CD4-positive, alpha-beta T cell treated with Interleukin-15 for 1 hour (primary cell): Measurements from ENCODE around the gene ANGPTL2.

Source experiments
- DNase-seq: peaks from one replicate; pipeline ENCODE4 v3.0.0-alpha.2; 2020

The ANGPTL2 gene

DNA sequence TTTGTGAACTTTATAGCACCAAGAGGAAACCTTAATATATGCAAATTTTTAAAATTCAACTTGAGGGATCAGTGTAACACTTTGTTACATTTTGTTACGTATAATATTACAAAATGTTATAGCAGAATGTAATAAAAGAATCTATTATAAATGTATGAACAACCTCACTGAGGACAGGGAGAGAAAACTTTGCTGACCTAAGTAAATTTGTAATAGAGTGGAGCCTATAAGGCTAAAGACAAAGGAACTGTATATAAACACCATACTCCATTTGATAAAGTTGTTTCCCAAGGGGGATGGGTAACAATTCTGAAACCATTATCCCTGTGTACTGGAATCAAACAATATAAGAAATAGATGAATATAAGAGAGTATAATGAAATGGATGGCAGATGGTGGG, 77.3 kb downstream of the ANGPTL2 start:
- no peak for DNase-seq

DNA sequence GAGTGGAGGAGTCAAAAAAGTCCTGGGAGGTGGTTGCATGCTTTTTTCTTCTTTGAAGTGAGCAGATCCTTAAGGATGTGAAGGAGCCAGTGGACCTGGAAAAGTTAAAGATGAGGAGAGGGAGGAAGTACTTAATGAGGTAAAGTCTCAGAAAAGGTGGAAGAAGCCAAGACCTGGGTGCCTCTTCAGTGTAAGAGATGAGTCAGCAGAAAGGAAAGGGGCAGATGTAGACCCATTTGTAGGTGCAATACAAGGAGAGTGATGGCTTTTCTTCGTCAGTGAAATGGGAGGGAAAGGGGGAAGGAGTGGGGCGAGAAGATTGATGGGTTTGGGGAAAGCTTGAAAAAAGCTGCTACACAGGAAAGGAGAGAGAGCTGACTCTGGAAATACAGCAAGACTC, 82.9 kb downstream of the ANGPTL2 start:
- DNase-seq: no peak

DNA sequence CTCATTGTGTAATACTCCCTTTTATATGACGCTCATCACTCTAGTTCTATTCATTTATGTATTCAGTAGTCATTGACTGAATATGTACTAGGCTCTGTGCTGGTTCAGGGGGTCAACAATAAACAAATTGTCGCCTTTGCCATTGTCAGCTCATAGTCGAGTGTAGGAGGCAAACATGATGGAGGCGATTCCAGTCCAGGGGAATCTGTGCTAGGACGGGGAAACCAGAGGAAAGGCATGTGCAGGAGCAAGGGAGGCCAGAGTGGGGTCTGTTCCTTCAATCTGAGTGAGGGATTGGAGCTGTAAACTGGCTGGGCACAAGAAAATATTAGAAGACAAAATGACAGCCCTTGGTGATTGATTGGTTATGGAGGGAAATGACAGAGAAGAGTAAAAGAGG, 83.9 kb downstream of the ANGPTL2 start:
- DNase-seq: no peak
